PC-3 (cell line): ENCODE results near the gene CNTLN. TPM values are rescaled to one million over a fixed set of nuclear protein-coding genes. Genes with fewer than 3 reads are reported as not detected.
A peak's percentile ranks its signal among the peaks of the same experiment; 100 is the strongest.

Experiments
- ATAC-seq: fragments of 200-7000 bp; cut with Tn5 transposase; 2 replicates; pipeline ENCODE4 v1.9.1; 2020; ENCODE audit warnings: mild to moderate bottlenecking, moderate library complexity
- BruUV-seq: library from RNA; stranded (reverse); fragments of 400-500 nt; replicated peaks from 2 replicates; lab custom pipeline; 2021; lab: Mats Ljungman, UMichigan
- CTCF ChIA-PET: fragments of 300-600 bp; sonication (Branson Sonifier 250); formaldehyde crosslinking; loops from one replicate; lab custom pipeline; 2022; ENCODE audit warnings: antibody characterized with exemption; lab: Charles Lee
- POLR2A ChIA-PET: fragments of 300-600 bp; sonication (Branson Sonifier 250); formaldehyde crosslinking; loops from one replicate; lab custom pipeline; 2022; ENCODE audit warnings: antibody characterized with exemption; ENCODE audit not compliant: unreplicated experiment; lab: Charles Lee
- DNase-seq: peaks from one replicate; pipeline ENCODE4 v3.0.0-alpha.2; 2015
- H2AFZ ChIP-seq: fragments of 300-600 bp; sonication (generic); 2 replicates; pipeline ENCODE4 v1.6.0; 2016; ENCODE audit warnings: antibody characterized with exemption, low read length
- H3F3A ChIP-seq: fragments of 300-600 bp; sonication (generic); one replicate; pipeline ENCODE4 v1.6.0; 2017; ENCODE audit warnings: antibody characterized with exemption, low read length, control low read depth, mild to moderate bottlenecking; ENCODE audit not compliant: unreplicated experiment
- H3K27ac ChIP-seq: fragments of 300-600 bp; sonication (generic); 2 replicates; pipeline ENCODE4 v1.5.1; 2016; ENCODE audit warnings: mild to moderate bottlenecking, low read length
- H3K27me3 ChIP-seq: fragments of 300-600 bp; sonication (generic); 2 replicates; pipeline ENCODE4 v1.6.1; 2016; ENCODE audit warnings: low read length, mixed read lengths
- H3K36me3 ChIP-seq: fragments of 300-600 bp; sonication (generic); 2 replicates; pipeline ENCODE4 v1.6.1; 2016; ENCODE audit warnings: low read depth, mixed run types, low read length, mixed read lengths
- H3K4me1 ChIP-seq: fragments of 300-600 bp; sonication (generic); 2 replicates; pipeline ENCODE4 v1.5.1; 2016; ENCODE audit warnings: low read length; ENCODE audit not compliant: insufficient read depth
- H3K4me2 ChIP-seq: fragments of 300-600 bp; sonication (generic); 2 replicates; pipeline ENCODE4 v1.6.0; 2016; ENCODE audit warnings: low read length
- H3K4me3 ChIP-seq: fragments of 300-600 bp; sonication (generic); 2 replicates; pipeline ENCODE4 v1.5.1; 2016; ENCODE audit warnings: mild to moderate bottlenecking, low read length, mixed read lengths
- H3K79me2 ChIP-seq: fragments of 300-600 bp; sonication (generic); 2 replicates; pipeline ENCODE4 v1.6.1; 2017; ENCODE audit warnings: low read length, mixed read lengths
- H3K9ac ChIP-seq: fragments of 300-600 bp; sonication (generic); 2 replicates; pipeline ENCODE4 v1.6.0; 2016; ENCODE audit warnings: mild to moderate bottlenecking, low read length
- H3K9me2 ChIP-seq: fragments of 300-600 bp; sonication (generic); replicated peaks from 2 replicates; pipeline ENCODE4 v1.6.1; 2016; ENCODE audit warnings: mixed run types, low read length, mixed read lengths
- H3K9me3 ChIP-seq: fragments of 300-600 bp; sonication (generic); 2 replicates; pipeline ENCODE4 v1.6.1; 2016; ENCODE audit warnings: low read length, mixed read lengths
- H4K20me1 ChIP-seq: fragments of 300-600 bp; sonication (generic); 2 replicates; pipeline ENCODE4 v1.6.1; 2016; ENCODE audit warnings: low read length, mixed read lengths
- EZH2 ChIP-seq: fragments of 300-600 bp; sonication (generic); IDR thresholded peaks from one replicate; pipeline ENCODE4 v1.6.1; 2017; ENCODE audit warnings: antibody characterized with exemption, mild to moderate bottlenecking, low read length; ENCODE audit not compliant: unreplicated experiment
- EZH2phosphoT487 ChIP-seq: fragments of 300-600 bp; sonication (generic); IDR thresholded peaks from 2 replicates; pipeline ENCODE4 v1.6.1; 2018; ENCODE audit warnings: mild to moderate bottlenecking, antibody characterized with exemption, low read length, borderline replicate concordance
- intact Hi-C: fragments of 100-400 bp; cut with micrococcal nuclease; formaldehyde crosslinking; loops from 2 replicates; pipeline ENCODE4 v1.9.0; 2023
- total RNA-seq: library from RNA; depleted of rRNA; stranded (reverse); fragments of >200 nt; gene quantifications from 2 replicates; pipeline ENCODE4 v1.2.3, GENCODE V29; 2014
- TF ChIP-seq, protein P1 (sequence below): fragments of 300-600 bp; sonication (generic); conservative IDR thresholded peaks from 2 replicates; pipeline ENCODE4 v1.5.1; 2017; ENCODE audit warnings: antibody characterized with exemption, low read depth, mild to moderate bottlenecking, low read length

The CNTLN gene
- total RNA-seq, 1 experiment from 2014 or later, result 6.9 TPM

DNA sequence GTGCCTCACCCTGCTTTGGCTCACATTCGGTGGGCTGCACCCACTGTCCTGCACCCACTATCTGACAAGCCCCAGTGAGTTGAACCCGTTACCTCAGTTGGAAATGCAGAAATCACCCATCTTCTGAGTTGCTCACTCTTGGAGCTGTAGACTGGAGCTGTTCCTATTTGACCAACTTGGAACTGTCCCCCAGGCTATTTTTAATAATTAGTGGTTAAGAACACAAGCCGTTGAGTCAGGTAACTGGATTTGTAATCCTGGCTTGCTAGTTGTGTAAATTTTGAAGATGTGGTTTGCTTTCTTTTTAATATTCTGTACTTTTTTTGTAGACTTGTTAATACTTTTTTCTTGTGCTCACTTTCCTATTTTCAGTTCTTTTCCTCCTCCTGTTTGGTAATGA is 81.2 kb downstream of the CNTLN start:
- Histone ChIP-seq H3K4me2 (no peak overlapping the region), H3K27me3 (no peaks in the 10 kb centered on the region), H3K79me2 (no peaks in the 10 kb centered on the region), H3K9me3 (no peaks in the 10 kb centered on the region), H2AFZ (no peak overlapping the region), H3K4me3 (no peak overlapping the region), H3K9me2 (no peaks in the 10 kb centered on the region), H3K4me1 (peaks cover 6% of the 10 kb centered on the region; the same call in 1 of the 2 replicates), H4K20me1 (no peaks in the 10 kb centered on the region; the same call in 1 of the 2 replicates), H3K36me3 (no peaks in the 10 kb centered on the region), H3F3A (no peaks in the 10 kb centered on the region), H3K27ac (no peak overlapping the region), H3K9ac (no peak overlapping the region)
- no TSS peak for BruUV-seq
- ATAC-seq, result peak; percentile 70
- no peak for TF ChIP-seq EZH2phosphoT487
- TF ChIP-seq, protein P1, sequence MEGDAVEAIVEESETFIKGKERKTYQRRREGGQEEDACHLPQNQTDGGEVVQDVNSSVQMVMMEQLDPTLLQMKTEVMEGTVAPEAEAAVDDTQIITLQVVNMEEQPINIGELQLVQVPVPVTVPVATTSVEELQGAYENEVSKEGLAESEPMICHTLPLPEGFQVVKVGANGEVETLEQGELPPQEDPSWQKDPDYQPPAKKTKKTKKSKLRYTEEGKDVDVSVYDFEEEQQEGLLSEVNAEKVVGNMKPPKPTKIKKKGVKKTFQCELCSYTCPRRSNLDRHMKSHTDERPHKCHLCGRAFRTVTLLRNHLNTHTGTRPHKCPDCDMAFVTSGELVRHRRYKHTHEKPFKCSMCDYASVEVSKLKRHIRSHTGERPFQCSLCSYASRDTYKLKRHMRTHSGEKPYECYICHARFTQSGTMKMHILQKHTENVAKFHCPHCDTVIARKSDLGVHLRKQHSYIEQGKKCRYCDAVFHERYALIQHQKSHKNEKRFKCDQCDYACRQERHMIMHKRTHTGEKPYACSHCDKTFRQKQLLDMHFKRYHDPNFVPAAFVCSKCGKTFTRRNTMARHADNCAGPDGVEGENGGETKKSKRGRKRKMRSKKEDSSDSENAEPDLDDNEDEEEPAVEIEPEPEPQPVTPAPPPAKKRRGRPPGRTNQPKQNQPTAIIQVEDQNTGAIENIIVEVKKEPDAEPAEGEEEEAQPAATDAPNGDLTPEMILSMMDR, result no peak
- CTCF ChIA-PET, result no interaction called here
- peak; percentile 45 for DNase-seq
- POLR2A ChIA-PET, result no interaction called here
- intact Hi-C loops, result no loop called here

DNA sequence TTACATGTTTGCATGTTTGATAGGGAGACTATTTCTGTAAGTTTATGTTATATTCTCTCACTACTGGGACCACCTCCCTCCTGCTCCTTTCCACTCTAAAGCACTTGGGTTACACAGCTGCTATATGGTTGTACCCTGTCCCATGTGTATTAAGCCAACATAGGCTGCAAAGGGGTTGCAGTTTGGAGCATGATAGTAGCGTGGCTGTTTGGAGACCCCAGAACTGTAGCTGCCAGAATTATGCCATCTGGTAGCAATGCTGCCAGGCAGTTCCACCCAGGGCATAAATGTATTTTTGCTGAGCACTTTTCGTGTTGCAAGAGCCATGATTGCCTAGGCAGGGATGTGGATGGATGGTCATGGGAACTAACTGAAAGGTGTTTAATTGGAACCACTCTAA is 81.8 kb downstream of the CNTLN start:
- no peaks in the 10 kb centered on the region for H3K36me3 ChIP-seq
- intact Hi-C loops, result no loop called here
- H3K9ac ChIP-seq, result no peak overlapping the region
- H3K4me1 ChIP-seq, result peaks cover 6% of the 10 kb centered on the region; the same call in 1 of the 2 replicates
- ChIA-PET POLR2A (no interaction called here), CTCF (no interaction called here)
- H3K79me2 ChIP-seq, result no peaks in the 10 kb centered on the region
- H3K27ac ChIP-seq, result no peak overlapping the region
- H3K9me2 ChIP-seq, result no peaks in the 10 kb centered on the region
- no peak overlapping the region for H3K4me3 ChIP-seq
- no TSS peak for BruUV-seq
- no peaks in the 10 kb centered on the region for H3K9me3 ChIP-seq
- no peak overlapping the region for H2AFZ ChIP-seq
- H4K20me1 ChIP-seq, result no peaks in the 10 kb centered on the region; the same call in 1 of the 2 replicates
- DNase-seq (no peak), ATAC-seq (no peak)
- H3K27me3 ChIP-seq, result no peaks in the 10 kb centered on the region
- no peak for TF ChIP-seq EZH2phosphoT487
- TF ChIP-seq, protein P1, result no peak
- no peak for TF ChIP-seq EZH2
- no peak overlapping the region for H3K4me2 ChIP-seq
- no peaks in the 10 kb centered on the region for H3F3A ChIP-seq

DNA sequence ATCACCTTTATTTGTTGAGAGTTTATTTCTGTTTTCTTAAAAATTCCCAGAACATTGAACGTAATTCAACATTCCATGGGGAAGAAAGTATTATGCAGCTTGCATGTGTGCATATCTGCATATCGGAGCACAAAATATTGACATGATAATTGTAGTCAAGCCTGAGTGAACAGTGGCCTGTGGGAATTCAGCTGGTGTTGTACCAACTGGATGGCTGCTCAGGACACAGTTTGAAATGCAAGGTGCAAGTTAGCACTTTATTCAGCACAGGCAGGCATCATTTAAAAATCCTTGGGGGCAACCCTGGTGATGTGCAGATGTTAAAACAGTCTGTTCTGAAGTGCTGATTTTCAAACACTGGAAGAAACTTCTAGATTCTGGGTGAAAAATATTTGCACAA is 82.4 kb downstream of the CNTLN start:
- Histone ChIP-seq H3K36me3 (no peaks in the 10 kb centered on the region), H3K9me3 (no peaks in the 10 kb centered on the region), H3K9ac (no peak overlapping the region), H3K27ac (no peak overlapping the region), H4K20me1 (no peaks in the 10 kb centered on the region; the same call in 1 of the 2 replicates), H3F3A (no peaks in the 10 kb centered on the region), H3K4me3 (no peak overlapping the region), H3K27me3 (no peaks in the 10 kb centered on the region), H3K9me2 (no peaks in the 10 kb centered on the region), H2AFZ (no peak overlapping the region), H3K4me1 (peaks cover 6% of the 10 kb centered on the region; the same call in 1 of the 2 replicates), H3K4me2 (no peak overlapping the region), H3K79me2 (no peaks in the 10 kb centered on the region)
- intact Hi-C loops, result no loop called here
- no peak for TF ChIP-seq EZH2
- TF ChIP-seq EZH2phosphoT487, result no peak
- TF ChIP-seq, protein P1, result no peak
- POLR2A ChIA-PET, result no interaction called here
- no peak for ATAC-seq
- BruUV-seq, result no TSS peak
- DNase-seq, result no peak
- CTCF ChIA-PET, result no interaction called here
